Measurements from ENCODE around the gene AKT1S1.

AKT1S1 gene

DNA sequence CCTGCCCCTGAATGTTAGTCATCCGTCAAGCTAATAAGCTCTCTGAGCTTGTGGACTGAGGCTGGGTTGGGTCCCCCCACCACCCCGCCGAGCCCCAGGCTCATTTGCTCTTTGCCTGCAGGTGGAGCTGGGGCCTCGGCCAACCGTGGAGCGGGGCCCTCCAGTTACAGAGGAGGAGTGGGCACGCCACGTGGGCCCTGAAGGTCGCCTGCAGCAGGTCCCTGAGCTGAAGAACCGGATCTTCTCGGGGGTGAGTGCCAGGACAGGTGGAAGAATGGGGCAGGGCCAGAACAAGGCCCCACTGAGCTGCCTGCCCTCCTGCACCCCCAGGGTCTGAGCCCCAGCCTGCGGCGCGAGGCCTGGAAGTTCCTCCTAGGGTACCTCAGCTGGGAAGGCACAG is 5.5 kb upstream of the AKT1S1 start:
- DNase-seq, result no peak

DNA sequence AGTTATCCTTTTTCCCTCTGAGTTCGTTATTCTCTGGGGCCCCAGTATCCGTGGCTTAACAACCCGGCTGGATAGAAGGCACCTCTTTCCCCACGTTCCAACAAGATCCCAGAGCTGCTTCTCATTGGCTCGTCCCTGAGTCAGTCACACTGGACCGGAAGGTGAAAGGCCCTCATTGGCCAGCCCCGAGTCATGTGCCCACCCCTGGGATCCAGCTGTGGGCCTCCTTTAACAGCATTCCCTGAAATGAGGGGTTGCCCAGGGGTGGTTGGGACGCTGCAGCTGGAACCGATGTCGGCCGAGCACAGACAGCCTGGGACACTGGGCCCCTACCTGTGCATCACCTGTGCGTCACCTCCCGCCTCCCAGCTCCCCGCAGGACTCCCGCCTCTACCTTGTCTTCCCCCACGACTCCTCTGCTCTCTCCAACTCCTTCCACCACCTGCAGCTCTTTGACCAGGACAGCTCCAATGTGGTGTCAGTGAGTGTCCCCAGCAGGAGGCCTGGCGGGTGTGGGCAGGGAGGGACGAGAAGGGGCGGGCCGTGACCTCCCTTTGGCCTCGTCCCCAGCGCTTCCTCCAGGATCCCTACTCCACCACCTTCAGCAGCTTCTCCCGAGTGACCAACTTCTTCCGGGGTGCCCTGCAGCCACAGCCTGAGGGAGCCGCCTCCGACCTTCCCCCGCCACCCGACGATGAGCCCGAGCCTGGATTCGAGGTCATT is 4.7 kb upstream of the AKT1S1 start:
- DNase-seq, result no peak

GRCh38 chr19:49881186-49881585 is 4.0 kb upstream of the AKT1S1 start:
- no peak for DNase-seq

GRCh38 chr19:49880162-49880869 is 3.2 kb upstream of the AKT1S1 start:
- no peak for DNase-seq

DNA sequence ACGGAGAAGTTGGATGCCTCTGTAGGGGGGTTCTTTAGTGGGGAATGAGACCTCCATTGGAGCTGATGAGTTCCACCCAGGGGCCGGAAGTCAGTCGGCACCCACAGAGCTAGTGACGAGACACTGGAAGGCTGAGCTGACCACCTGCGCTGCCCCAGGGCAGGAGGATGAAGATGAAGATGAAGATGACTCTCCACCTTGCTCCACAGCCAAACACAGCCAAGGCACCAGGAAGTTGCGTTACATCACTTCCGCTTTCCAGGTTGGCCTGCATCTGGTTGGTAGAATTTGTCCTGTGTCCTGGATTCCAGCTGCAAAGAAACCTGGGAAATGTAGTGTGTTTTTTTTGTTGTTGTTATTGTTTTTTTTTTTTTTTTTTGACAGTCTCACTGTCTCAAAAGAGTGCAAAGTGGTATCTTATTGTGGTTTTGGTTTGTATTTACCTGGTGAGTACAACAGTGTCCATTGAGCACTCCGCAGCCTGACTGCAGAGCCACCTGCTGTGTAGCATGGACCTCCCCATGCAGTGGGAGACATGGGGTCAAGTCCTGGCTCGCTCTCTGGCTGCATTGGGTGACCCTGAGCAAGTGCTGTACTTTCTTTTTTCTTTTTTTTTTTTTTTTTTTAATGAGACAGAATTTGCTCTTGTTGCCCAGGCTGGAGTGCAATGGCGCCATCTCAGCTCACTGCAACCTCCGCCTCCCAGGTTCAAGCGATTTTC is 2.2 kb upstream of the AKT1S1 start:
- DNase-seq, result peak; percentile 42

DNA sequence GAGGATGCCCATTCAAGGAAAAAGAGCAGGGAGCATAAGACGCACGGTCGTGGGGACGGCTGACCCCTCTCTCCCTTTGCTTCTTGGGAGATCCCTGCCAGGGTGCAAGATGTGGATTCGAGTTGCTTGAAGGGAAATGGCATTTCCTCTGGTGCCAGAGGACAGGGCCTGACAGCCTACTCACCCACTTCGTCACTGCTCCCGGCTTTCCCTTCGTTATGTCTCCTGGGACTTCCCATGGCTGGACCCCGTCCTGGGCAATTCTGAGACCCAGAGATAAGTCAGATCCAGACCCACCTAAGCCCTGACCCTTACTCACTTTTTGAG is 1.6 kb upstream of the AKT1S1 start:
- DNase-seq, result no peak

DNA sequence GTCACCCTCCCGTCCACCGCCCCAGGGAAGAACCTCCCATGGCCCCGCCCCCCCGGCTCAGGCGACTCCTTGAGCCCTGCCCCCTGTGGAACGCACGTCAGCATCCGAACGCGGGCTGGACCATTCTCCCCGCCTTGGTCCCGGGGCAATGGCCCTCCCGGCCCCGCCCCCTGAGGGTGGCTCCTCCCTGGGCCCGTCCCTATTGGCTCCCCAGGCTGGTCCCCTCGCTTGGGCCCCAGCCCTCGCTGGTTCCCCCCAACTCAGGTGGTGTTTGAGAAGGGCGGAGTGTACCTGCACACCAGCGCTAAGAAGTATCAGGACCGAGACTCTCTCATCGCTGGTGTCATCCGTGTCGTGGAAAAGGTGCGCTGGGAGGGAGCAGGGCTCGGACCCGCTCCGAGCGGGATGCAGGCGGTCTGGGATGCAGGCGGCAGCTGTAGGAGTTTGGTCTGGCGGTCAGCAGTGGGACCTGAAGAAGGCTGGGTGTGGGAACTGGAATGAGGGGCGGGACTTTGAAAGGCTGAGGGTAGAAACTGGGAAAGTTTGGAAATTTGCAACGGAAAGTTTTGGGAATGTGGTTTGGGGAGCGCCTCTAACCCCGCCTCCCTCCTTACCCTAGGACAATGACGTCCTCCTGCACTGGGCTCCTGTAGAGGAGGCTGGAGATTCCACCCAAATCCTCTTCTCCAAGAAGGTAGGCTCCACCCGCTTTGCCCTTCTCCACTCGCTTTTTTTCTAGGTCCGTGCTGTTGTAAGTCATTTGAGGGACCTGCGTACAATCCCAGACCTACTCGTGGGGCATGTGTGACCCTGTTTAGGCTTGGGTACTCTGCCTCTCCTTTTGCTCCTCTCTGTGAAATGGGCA is 956 bp upstream of the AKT1S1 start:
- peak; percentile 99 for DNase-seq

- DNase-seq, result peak; percentile 99
These were observed 634 bp downstream of the AKT1S1 start for GRCh38 chr19:49876422-49877019.

GRCh38 chr19:49875857-49876421 is 1.2 kb downstream of the AKT1S1 start:
- peak; percentile 63 for DNase-seq

GRCh38 chr19:49875177-49875576 is 2.0 kb downstream of the AKT1S1 start:
- no peak for DNase-seq

DNA sequence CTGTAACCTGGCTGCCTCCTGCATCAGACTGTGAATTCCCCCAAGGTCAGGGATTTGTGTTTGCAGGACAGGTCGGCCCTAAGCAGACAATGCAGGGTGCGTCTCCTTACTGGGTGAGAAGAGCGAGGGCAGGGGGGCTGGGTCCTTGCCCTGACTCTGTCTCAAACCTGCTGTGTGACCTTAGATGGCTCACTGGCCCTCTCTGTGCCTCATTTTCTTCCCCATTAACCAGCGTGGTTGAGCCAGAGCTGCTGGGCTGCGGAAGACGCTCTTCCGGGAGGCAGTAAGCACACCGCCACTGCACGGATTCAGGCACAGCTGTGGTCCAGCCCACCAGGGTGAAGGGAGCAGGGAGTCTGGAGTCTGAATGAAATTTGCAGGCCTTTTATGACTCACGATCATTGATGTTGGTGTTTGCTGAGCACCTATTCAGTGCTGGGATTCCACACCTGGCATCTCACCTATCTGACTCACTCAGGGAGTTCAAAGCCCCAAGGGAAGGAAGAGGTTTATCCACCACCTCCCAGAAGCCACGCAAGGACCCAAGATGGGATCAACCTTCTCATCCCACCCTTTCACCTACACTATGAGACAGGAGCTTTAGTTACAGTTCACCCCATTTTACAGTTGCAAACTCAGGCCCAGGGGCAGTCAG is 2.5 kb downstream of the AKT1S1 start:
- no peak for DNase-seq

DNA sequence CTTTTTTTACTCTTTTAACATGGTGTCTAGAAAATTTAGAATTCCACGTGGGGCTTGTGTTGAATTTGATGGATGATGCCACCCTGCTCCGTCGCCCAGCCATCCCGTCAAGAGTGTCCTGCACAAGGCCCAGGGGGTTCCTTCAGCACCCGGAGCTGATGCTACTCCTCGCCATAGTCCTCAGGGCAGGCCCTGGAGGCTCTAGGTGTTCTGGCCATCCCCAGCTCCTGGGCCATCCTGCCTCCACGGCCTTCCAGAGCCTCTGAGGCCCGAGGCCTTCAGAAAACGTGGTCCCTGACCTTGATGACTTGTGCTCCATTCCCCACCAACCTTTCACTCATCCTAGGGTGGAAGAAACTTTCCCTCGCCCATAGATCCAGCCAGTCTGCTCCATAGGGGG is 3.3 kb downstream of the AKT1S1 start:
- DNase-seq, result no peak

GRCh38 chr19:49873129-49873521 is 4.0 kb downstream of the AKT1S1 start:
- DNase-seq, result no peak

DNA sequence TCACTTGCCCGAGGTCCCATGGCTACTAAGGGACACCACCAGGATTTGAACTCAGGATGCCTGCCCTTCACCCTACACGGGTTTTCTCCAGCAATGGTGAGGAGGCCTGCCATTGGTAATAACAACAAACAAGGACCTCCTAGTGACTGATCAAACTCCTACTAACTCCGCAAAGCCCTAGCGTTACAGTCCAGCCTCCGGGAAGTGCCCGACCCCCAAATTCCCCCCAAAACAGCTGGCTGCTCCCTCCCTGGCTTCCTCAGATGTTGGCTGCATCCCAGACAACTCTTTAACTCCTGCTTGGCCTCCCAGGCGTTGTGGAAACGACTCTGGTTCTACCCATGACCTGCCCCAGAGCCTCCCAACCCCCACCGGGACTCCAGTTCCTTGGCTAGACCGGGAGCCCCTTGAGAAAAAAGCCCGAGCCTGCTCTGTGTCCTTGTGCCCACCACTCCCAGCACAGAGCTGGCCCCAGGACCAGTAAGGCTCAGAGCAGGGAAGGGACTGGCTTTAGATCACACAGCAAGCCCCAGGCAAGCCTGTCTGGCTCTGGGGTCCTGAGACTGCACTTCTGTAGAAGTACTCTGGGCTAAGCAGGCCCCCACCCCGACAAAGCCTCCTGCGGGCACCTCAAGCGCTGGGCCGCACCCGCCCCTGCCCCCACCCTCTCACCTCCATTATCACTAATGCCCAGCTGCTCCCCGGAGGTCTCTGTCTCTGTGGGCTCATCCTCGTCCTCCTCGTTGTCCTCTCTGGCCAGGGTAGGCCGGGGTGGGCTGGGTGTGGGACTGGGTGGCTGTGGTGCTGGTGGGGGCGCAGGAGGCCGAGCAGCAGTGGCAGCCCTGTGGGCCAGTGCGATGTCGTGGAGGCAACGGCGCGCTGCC is 4.7 kb downstream of the AKT1S1 start:
- DNase-seq, result no peak

DNA sequence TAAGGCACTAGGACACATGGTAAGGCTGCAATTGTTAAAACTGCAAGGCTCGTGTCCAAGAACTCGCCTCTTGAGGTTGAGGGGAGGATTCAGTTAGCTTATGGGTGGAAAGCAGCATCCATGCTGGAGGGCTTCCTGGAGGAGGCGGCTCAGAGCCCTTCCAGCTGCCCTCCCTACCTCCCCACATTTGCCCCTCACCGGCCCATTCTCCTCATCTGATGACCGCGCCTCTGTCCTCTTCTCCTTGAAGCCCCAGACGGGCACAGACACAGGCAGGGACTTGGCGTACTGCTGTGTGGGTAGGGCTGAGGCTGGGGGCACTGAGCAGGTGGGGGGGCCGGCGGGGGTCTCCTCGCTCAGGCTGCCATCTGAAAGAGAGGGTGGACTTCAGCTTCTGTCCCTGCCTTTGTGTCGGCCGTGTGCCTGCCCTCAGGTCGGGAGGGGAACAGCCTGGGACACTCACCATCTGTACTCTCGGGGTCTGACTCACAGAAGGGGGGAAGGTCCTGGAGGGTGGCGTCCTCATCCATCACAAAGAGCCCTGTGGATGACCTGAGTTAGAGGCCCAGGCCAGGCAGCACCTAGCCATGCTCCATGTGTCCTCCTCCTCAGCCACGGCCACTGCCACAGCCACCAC is 5.7 kb downstream of the AKT1S1 start:
- DNase-seq, result no peak

GRCh38 chr19:49870309-49870901 is 6.8 kb downstream of the AKT1S1 start:
- DNase-seq, result no peak

- peak; percentile 99 for DNase-seq
These were observed 7.5 kb downstream of the AKT1S1 start for GRCh38 chr19:49869484-49870308.

- no peak for DNase-seq
These were observed 8.1 kb downstream of the AKT1S1 start for GRCh38 chr19:49869009-49869483.
